DND-41 (cell line): Measurements from ENCODE around the gene CLEC4E.

ENCODE experiments used
- ATAC-seq: fragments of 200-7000 bp; cut with Tn5 transposase; 3 replicates; pipeline ENCODE4 v1.9.1; 2021; ENCODE audit warnings: low read depth; ENCODE audit not compliant: insufficient read depth
- DNase-seq: peaks from one replicate; pipeline ENCODE4 v3.0.0-alpha.2; 2020
- H2AFZ ChIP-seq: 2 replicates; pipeline ENCODE4 v1.6.0; 2012; ENCODE audit warnings: low read depth, low read length
- H3K27ac ChIP-seq: 2 replicates; pipeline ENCODE4 v1.5.1; 2012; ENCODE audit warnings: low read length, inconsistent platforms
- H3K27me3 ChIP-seq: fragments of 200-600 bp; sonication (generic); 2 replicates; pipeline ENCODE4 v1.6.0; 2012; ENCODE audit warnings: low read length, mild to moderate bottlenecking, inconsistent platforms; ENCODE audit not compliant: insufficient read depth, poor library complexity
- H3K36me3 ChIP-seq: 2 replicates; pipeline ENCODE4 v1.5.1; 2012; ENCODE audit warnings: low read length, inconsistent platforms; ENCODE audit not compliant: insufficient read depth
- H3K4me1 ChIP-seq: 2 replicates; pipeline ENCODE4 v1.5.1; 2012; ENCODE audit warnings: mild to moderate bottlenecking, low read length; ENCODE audit not compliant: insufficient read depth
- H3K4me2 ChIP-seq: 2 replicates; pipeline ENCODE4 v1.6.0; 2012; ENCODE audit warnings: mild to moderate bottlenecking, moderate library complexity, low read length, inconsistent platforms; ENCODE audit not compliant: insufficient read depth
- H3K4me3 ChIP-seq, 2 experiments: fragments of 200-600 bp in 1 of 2; shearing (Covaris generic) in 1 of 2; 2 replicates each; pipeline ENCODE4 v1.5.1; 2012 to 2016; ENCODE audit warnings: inconsistent platforms in 2 of 2, low read length in 2 of 2, mild to moderate bottlenecking in 2 of 2, low read depth in 1 of 2, moderate library complexity in 1 of 2
- H3K79me2 ChIP-seq: 2 replicates; pipeline ENCODE4 v1.6.0; 2012; ENCODE audit warnings: low read length, inconsistent platforms; ENCODE audit not compliant: insufficient read depth
- H3K9ac ChIP-seq: 2 replicates; pipeline ENCODE4 v1.6.0; 2012; ENCODE audit warnings: low read depth, mild to moderate bottlenecking, inconsistent platforms, low read length, moderate library complexity
- H3K9me3 ChIP-seq: 2 replicates; pipeline ENCODE4 v1.5.1; 2012; ENCODE audit warnings: low read length, moderate library complexity, mild to moderate bottlenecking, inconsistent platforms; ENCODE audit not compliant: insufficient read depth, severe bottlenecking
- H4K20me1 ChIP-seq: 2 replicates; pipeline ENCODE4 v1.6.0; 2012; ENCODE audit warnings: low read length; ENCODE audit not compliant: insufficient read depth
- CTCF ChIP-seq: IDR thresholded peaks from 2 replicates; pipeline ENCODE4 v1.5.1; 2012; ENCODE audit warnings: borderline replicate concordance, low read length, moderate library complexity, mild to moderate bottlenecking; ENCODE audit not compliant: poor library complexity, severe bottlenecking; ENCODE audit errors: extremely low read depth
- EZH2 ChIP-seq: IDR thresholded peaks from 3 replicates; pipeline ENCODE4 v1.6.1; 2012; ENCODE audit warnings: borderline replicate concordance, low read depth, mild to moderate bottlenecking, moderate library complexity, low read length, inconsistent platforms; ENCODE audit not compliant: severe bottlenecking

The CLEC4E gene

GRCh38 chr12:8532045-8532444 is 8.7 kb downstream of the CLEC4E start:
- Histone ChIP-seq H3K36me3 (no peaks in the 10 kb centered on the region), H2AFZ (no peak overlapping the region), H3K27ac (no peak overlapping the region), H3K4me3 (no peak overlapping the region), H3K4me1 (no peaks in the 10 kb centered on the region), H4K20me1 (no peaks in the 10 kb centered on the region), H3K9ac (no peak overlapping the region), H3K9me3 (no peaks in the 10 kb centered on the region), H3K27me3 (peaks cover 15% of the 10 kb centered on the region), H3K4me2 (no peak overlapping the region), H3K79me2 (no peaks in the 10 kb centered on the region)
- no peak for TF ChIP-seq CTCF
- DNase-seq (no peak), ATAC-seq (no peak)

GRCh38 chr12:8527250-8528130 is 13.2 kb downstream of the CLEC4E start:
- Histone ChIP-seq H3K4me2 (no peak overlapping the region), H3K4me1 (no peaks in the 10 kb centered on the region), H3K79me2 (no peaks in the 10 kb centered on the region), H3K9ac (no peak overlapping the region), H3K36me3 (no peaks in the 10 kb centered on the region), H3K27me3 (peaks cover 10% of the 10 kb centered on the region), H3K27ac (no peak overlapping the region), H4K20me1 (no peaks in the 10 kb centered on the region), H3K4me3 (no peak overlapping the region), H2AFZ (no peak overlapping the region), H3K9me3 (no peaks in the 10 kb centered on the region)
- ATAC-seq (no peak), DNase-seq (no peak)
- TF ChIP-seq EZH2 (no peak), CTCF (no peak)

GRCh38 chr12:8519171-8519570 is 21.5 kb downstream of the CLEC4E start:
- H3K27me3 ChIP-seq: peaks cover 14% of the 10 kb centered on the region
- TF ChIP-seq CTCF: no peak
- TF ChIP-seq EZH2: no peak
- no peaks in the 10 kb centered on the region for H3K4me1 ChIP-seq
- no peaks in the 10 kb centered on the region for H3K36me3 ChIP-seq
- no peak overlapping the region for H3K4me3 ChIP-seq
- DNase-seq (no peak), ATAC-seq (no peak)
- H3K27ac ChIP-seq: no peak overlapping the region
- H3K4me2 ChIP-seq: no peak overlapping the region
- no peaks in the 10 kb centered on the region for H3K79me2 ChIP-seq
- no peak overlapping the region for H2AFZ ChIP-seq
- H4K20me1 ChIP-seq: no peaks in the 10 kb centered on the region
- no peaks in the 10 kb centered on the region for H3K9me3 ChIP-seq
- H3K9ac ChIP-seq: no peak overlapping the region

- TF ChIP-seq EZH2: no peak
- no peak for TF ChIP-seq CTCF
- H3K4me1 ChIP-seq: no peaks in the 10 kb centered on the region
- no peaks in the 10 kb centered on the region for H3K9me3 ChIP-seq
- H4K20me1 ChIP-seq: no peaks in the 10 kb centered on the region
- no peaks in the 10 kb centered on the region for H3K79me2 ChIP-seq
- no peak for DNase-seq
- H3K9ac ChIP-seq: no peak overlapping the region
- no peak overlapping the region for H3K27ac ChIP-seq
- ATAC-seq: no peak
- no peak overlapping the region for H2AFZ ChIP-seq
- H3K27me3 ChIP-seq: peaks cover 17% of the 10 kb centered on the region
- no peak overlapping the region for H3K4me2 ChIP-seq
- no peak overlapping the region for H3K4me3 ChIP-seq
- no peaks in the 10 kb centered on the region for H3K36me3 ChIP-seq
Measured at GRCh38 chr12:8517971-8518370, 22.7 kb downstream of the CLEC4E start.
